ENCODE measurements around the gene HECTD2.

GRCh38 chr10:91539930-91540329 is 129.8 kb downstream of the HECTD2 start:
- no peak for TF ChIP-seq CTCF (IDR thresholded peaks at IDR 0.05)
- TF ChIP-seq ZFX (IDR thresholded peaks at IDR 0.05; ENCODE audit: borderline replicate concordance): no peak
